Right cardiac atrium (tissue), 5 donors: ENCODE results near the gene SIGLECL1. TPM values are rescaled to one million over a fixed set of nuclear protein-coding genes. Genes with fewer than 3 reads are reported as not detected.

ENCODE experiments used
- ATAC-seq, 2 donors: fragments of 200-7000 bp; cut with Tn5 transposase; one replicate each; pipeline versions ENCODE4 v1.8.0 to v1.9.1; 2020; ENCODE audit warnings: moderate library complexity in 2 of 2, mild to moderate bottlenecking in 1 of 2
- DNase-seq, 3 donors: peaks; one replicate each; pipeline ENCODE4 v3.0.0-alpha.2; 2020
- H3K27ac ChIP-seq: one replicate; pipeline ENCODE4 v1.5.1; 2013; ENCODE audit warnings: mild to moderate bottlenecking, low read length, control low read depth, moderate library complexity
- H3K27me3 ChIP-seq: one replicate; pipeline ENCODE4 v1.6.1; 2013; ENCODE audit not compliant: control insufficient read depth, insufficient read depth
- H3K4me1 ChIP-seq: one replicate; pipeline ENCODE4 v1.6.1; 2013; ENCODE audit warnings: low read length; ENCODE audit not compliant: control insufficient read depth, insufficient read depth
- H3K4me3 ChIP-seq: one replicate; pipeline ENCODE4 v1.5.1; 2013; ENCODE audit warnings: low read length, control low read depth
- H3K9me3 ChIP-seq: one replicate; pipeline ENCODE4 v1.6.1; 2013; ENCODE audit warnings: low read length; ENCODE audit not compliant: control insufficient read depth
- WGBS: extraction: QIAGEN DNeasy Blood & Tissue Kit; methylation state at CpG from one replicate; pipeline ENCODE4 v1.1.7; 2013; 5-methylcytosine and 5-hydroxymethylcytosine counted together
- intact Hi-C, 4 donors: fragments of 100-400 bp; cut with DNase I; formaldehyde crosslinking; loops; one replicate each; pipeline versions ENCODE4 v1.11.0 to v1.14.0; 2022 to 2023
- polyA plus RNA-seq: library from polyadenylated mRNA; stranded (reverse); fragments of 200-250 nt; gene quantifications from one replicate; pipeline ENCODE4 v1.2.3, GENCODE V29; 2013
- total RNA-seq, 4 donors: library from RNA; stranded (reverse); fragmentation: NEBNext Ultra II Directional; extraction: Animal tissue kit (Norgen Biotek cat#: 25700); gene quantifications; one replicate each; pipeline ENCODE4 v1.2.1, GENCODE V29; 2021
- donor health status: healthy with polysubstance abuse.
- donor health status: DM: no; HTN: yes; CAD: no.
- donor health status: DM: no; HTN: no; CAD: no.
- donor health status: DM: no; HTN: yes; CAD: no; lungs with severe emphysema.
- donor health status: DM: yes; HTN: yes; CAD: no.

SIGLECL1 gene
- total and polyA plus RNA-seq, 5 donors: not detected

GRCh38 chr19:51253088-51253806, 2.4 kb downstream of the SIGLECL1 start:
- no peak for ATAC-seq
- intact Hi-C loops: no loop called here
- H3K27ac ChIP-seq: no peak overlapping the region

GRCh38 chr19:51256155-51256625, 5.3 kb downstream of the SIGLECL1 start:
- Histone ChIP-seq H3K4me1 (no peaks in the 10 kb centered on the region), H3K4me3 (no peak overlapping the region), H3K9me3 (no peaks in the 10 kb centered on the region), H3K27ac (no peak overlapping the region), H3K27me3 (no peaks in the 10 kb centered on the region)
- intact Hi-C loops: no loop called here
- WGBS: 64% methylated on average over 2 of the region's 2 CpGs
- no peak for ATAC-seq
- DNase-seq: no peak

More at GRCh38 chr19:51253088-51253806, 2.4 kb downstream of the SIGLECL1 start:
- 68% methylated on average over 1 of the region's 1 CpG for WGBS
- no peaks in the 10 kb centered on the region for H3K9me3 ChIP-seq
- H3K4me3 ChIP-seq: no peak overlapping the region
- H3K27me3 ChIP-seq: no peaks in the 10 kb centered on the region
- no peaks in the 10 kb centered on the region for H3K4me1 ChIP-seq
- DNase-seq: no peak

GRCh38 chr19:51257471-51257870, 6.6 kb downstream of the SIGLECL1 start:
- no peaks in the 10 kb centered on the region for H3K4me1 ChIP-seq
- DNase-seq: no peak
- no peak overlapping the region for H3K27ac ChIP-seq
- intact Hi-C loops: no loop called here
- H3K27me3 ChIP-seq: no peaks in the 10 kb centered on the region
- H3K9me3 ChIP-seq: no peaks in the 10 kb centered on the region
- 79% methylated on average over 2 of the region's 2 CpGs for WGBS
- no peak for ATAC-seq
- H3K4me3 ChIP-seq: no peak overlapping the region

GRCh38 chr19:51258165-51259160, 7.6 kb downstream of the SIGLECL1 start:
- intact Hi-C loops: no loop called here
- H3K27me3 ChIP-seq: peaks cover 3% of the 10 kb centered on the region
- H3K27ac ChIP-seq: no peak overlapping the region
- H3K4me3 ChIP-seq: no peak overlapping the region
- WGBS: 49% methylated on average over 6 of the region's 6 CpGs
- H3K9me3 ChIP-seq: no peaks in the 10 kb centered on the region
- no peak for DNase-seq
- H3K4me1 ChIP-seq: no peaks in the 10 kb centered on the region
- no peak for ATAC-seq

- Histone ChIP-seq H3K27ac (no peak overlapping the region), H3K27me3 (peaks cover 3% of the 10 kb centered on the region), H3K4me1 (no peaks in the 10 kb centered on the region), H3K9me3 (no peaks in the 10 kb centered on the region), H3K4me3 (no peak overlapping the region)
- no peak for ATAC-seq
- DNase-seq: no peak
- intact Hi-C loops: no loop called here
- 33% methylated on average over 5 of the region's 5 CpGs for WGBS
These were observed 8.7 kb downstream of the SIGLECL1 start for GRCh38 chr19:51259348-51260245.

- intact Hi-C loops: no loop called here
- ATAC-seq: no peak
- H3K27me3 ChIP-seq: peaks cover 3% of the 10 kb centered on the region
- no peak overlapping the region for H3K27ac ChIP-seq
- DNase-seq: no peak
- 72% methylated on average over 4 of the region's 4 CpGs for WGBS
- no peaks in the 10 kb centered on the region for H3K4me1 ChIP-seq
- no peak overlapping the region for H3K4me3 ChIP-seq
- H3K9me3 ChIP-seq: no peaks in the 10 kb centered on the region
These were observed 12.9 kb downstream of the SIGLECL1 start for GRCh38 chr19:51263808-51264207.

- Histone ChIP-seq H3K27ac (no peak overlapping the region), H3K4me3 (no peak overlapping the region), H3K4me1 (no peaks in the 10 kb centered on the region), H3K27me3 (no peaks in the 10 kb centered on the region), H3K9me3 (no peaks in the 10 kb centered on the region)
- intact Hi-C loops: no loop called here
- ATAC-seq (no peak), DNase-seq (peak in 1 of 3 donors; percentile 67)
- 52% methylated on average over 26 of the region's 26 CpGs for WGBS
These were observed 20.2 kb downstream of the SIGLECL1 start for GRCh38 chr19:51271067-51271466.

- H3K27me3 ChIP-seq: no peaks in the 10 kb centered on the region
These were observed 21.4 kb downstream of the SIGLECL1 start for GRCh38 chr19:51272183-51272810.

GRCh38 chr19:51274049-51274770, 23.3 kb downstream of the SIGLECL1 start:
- Histone ChIP-seq H3K27me3 (no peaks in the 10 kb centered on the region), H3K4me3 (no peak overlapping the region), H3K9me3 (no peaks in the 10 kb centered on the region), H3K4me1 (no peaks in the 10 kb centered on the region), H3K27ac (no peak overlapping the region)
- ATAC-seq: no peak
- no peak for DNase-seq
- intact Hi-C loops: no loop called here
- 80% methylated on average over 8 of the region's 8 CpGs for WGBS

More at GRCh38 chr19:51272183-51272810, 21.4 kb downstream of the SIGLECL1 start:
- no peaks in the 10 kb centered on the region for H3K4me1 ChIP-seq
- 61% methylated on average over 6 of the region's 6 CpGs for WGBS
- no peak for ATAC-seq
- intact Hi-C loops: no loop called here
- H3K9me3 ChIP-seq: no peaks in the 10 kb centered on the region
- no peak overlapping the region for H3K27ac ChIP-seq
- DNase-seq: no peak
- no peak overlapping the region for H3K4me3 ChIP-seq

GRCh38 chr19:51277112-51277511, 26.2 kb downstream of the SIGLECL1 start:
- DNase-seq (no peak), ATAC-seq (no peak)
- Histone ChIP-seq H3K9me3 (no peaks in the 10 kb centered on the region), H3K4me1 (no peaks in the 10 kb centered on the region), H3K27ac (no peak overlapping the region), H3K27me3 (no peaks in the 10 kb centered on the region), H3K4me3 (no peak overlapping the region)
- intact Hi-C loops: no loop called here
- WGBS: 79% methylated on average over 3 of the region's 3 CpGs
